GM18499 (cell line): ENCODE measurements around the gene TMEM81.

ENCODE experiments used
- ATAC-seq: cut with Tn5 transposase; IDR thresholded peaks from one replicate; pipeline ENCODE4 v1.9.1; 2021; ENCODE audit warnings: moderate number of reproducible peaks; ENCODE audit not compliant: insufficient read depth, unreplicated experiment

Gene TMEM81

GRCh38 chr1:205084360-205084759, at the start of gene TMEM81:
TMEM81 (minus strand) TSS chr1:205084460; CDS start chr1:205084320, 140 bp downstream.
- no peak for ATAC-seq

GRCh38 chr1:205133287-205133686, 49.0 kb upstream of the TMEM81 start:
- no peak for ATAC-seq

- ATAC-seq = no peak
Observed at GRCh38 chr1:205129447-205130029, 45.3 kb upstream of the TMEM81 start.

- ATAC-seq = no peak
Observed at GRCh38 chr1:205128050-205128449, 43.8 kb upstream of the TMEM81 start.

- no peak for ATAC-seq
Observed at GRCh38 chr1:205127646-205128045, 43.4 kb upstream of the TMEM81 start.

- ATAC-seq = no peak
Observed at GRCh38 chr1:205124726-205125125, 40.5 kb upstream of the TMEM81 start.

- ATAC-seq = no peak
Observed at GRCh38 chr1:205122489-205122882, 38.2 kb upstream of the TMEM81 start.

- peak; percentile 88 for ATAC-seq
Observed at GRCh38 chr1:205121660-205122488, 37.6 kb upstream of the TMEM81 start, which contains the start of gene RBBP5. RBBP5 (minus strand) TSS chr1:205121978; CDS start chr1:205121873, 105 bp downstream.

GRCh38 chr1:205118752-205119151, 34.5 kb upstream of the TMEM81 start:
- ATAC-seq = no peak

- no peak for ATAC-seq
Observed at GRCh38 chr1:205111354-205111753, 27.1 kb upstream of the TMEM81 start.

- ATAC-seq = no peak
Observed at GRCh38 chr1:205109711-205110110, 25.5 kb upstream of the TMEM81 start.

GRCh38 chr1:205109269-205109668, 25.0 kb upstream of the TMEM81 start:
- ATAC-seq = no peak

GRCh38 chr1:205108464-205108863, 24.2 kb upstream of the TMEM81 start:
- ATAC-seq = no peak

GRCh38 chr1:205107327-205107726, 23.1 kb upstream of the TMEM81 start:
- ATAC-seq = no peak

- no peak for ATAC-seq
Observed at GRCh38 chr1:205102404-205102803, 18.1 kb upstream of the TMEM81 start.

GRCh38 chr1:205098242-205098641, 14.0 kb upstream of the TMEM81 start:
- ATAC-seq = no peak

GRCh38 chr1:205095422-205095821, 11.2 kb upstream of the TMEM81 start:
- no peak for ATAC-seq

- ATAC-seq = no peak
Observed at GRCh38 chr1:205091043-205091740, 6.9 kb upstream of the TMEM81 start.

GRCh38 chr1:205088341-205088740, 4.1 kb upstream of the TMEM81 start:
- no peak for ATAC-seq

- no peak for ATAC-seq
Observed at GRCh38 chr1:205082431-205082830, 1.8 kb downstream of the TMEM81 start.

GRCh38 chr1:205077934-205078311, 6.3 kb downstream of the TMEM81 start:
- ATAC-seq = no peak
